Dendritic cell treated with granulocyte-macrophage colony-stimulating factor and Interleukin-4, amounts not matched to agents 40 ng/mL and 50 ng/mL, for 4 days (primary cell): ENCODE measurements around the gene TVP23A.
"Not testable (repeated sequence)": the region's sequence is repeated elsewhere in the genome, so short reads cannot be mapped to it uniquely, and the experiment has no call there.

Source experiments
- H3K27ac Mint-ChIP-seq: one replicate; pipeline ENCODE4 v1.8.0; 2022; ENCODE audit warnings: mild to moderate bottlenecking, mixed read lengths
- H3K27me3 Mint-ChIP-seq: one replicate; pipeline ENCODE4 v1.8.0; 2022; ENCODE audit warnings: mild to moderate bottlenecking, mixed read lengths
- H3K36me3 Mint-ChIP-seq: one replicate; pipeline ENCODE4 v1.8.0; 2022; ENCODE audit warnings: low read depth, mixed read lengths
- H3K4me1 Mint-ChIP-seq: one replicate; pipeline ENCODE4 v1.8.0; 2022; ENCODE audit warnings: low read depth, mixed read lengths
- H3K4me3 Mint-ChIP-seq: one replicate; pipeline ENCODE4 v1.8.0; 2022; ENCODE audit warnings: mild to moderate bottlenecking, moderate library complexity, mixed read lengths
- H3K9me3 Mint-ChIP-seq: one replicate; pipeline ENCODE4 v1.8.0; 2022; ENCODE audit warnings: mixed read lengths
- intact Hi-C: fragments of 100-400 bp; cut with micrococcal nuclease; formaldehyde crosslinking; loops from one replicate; pipeline ENCODE4 v1.15.0; 2022

TVP23A gene

GRCh38 chr16:10806698-10807097 is 11.9 kb downstream of the TVP23A start:
- peaks cover 6% of the 10 kb centered on the region for H3K36me3 Mint-ChIP-seq
- peaks cover 87% of the 10 kb centered on the region for H3K4me1 Mint-ChIP-seq
- intact Hi-C loops: loop anchor here (2.0 to 5.0 kb wide), 3 partner anchors 22 to 71 kb away; partner anchors contain the start of gene CIITA
- H3K4me3 Mint-ChIP-seq: peak overlapping the region; percentile 54
- H3K27me3 Mint-ChIP-seq: no peaks in the 10 kb centered on the region
- no peaks in the 10 kb centered on the region for H3K9me3 Mint-ChIP-seq
- H3K27ac Mint-ChIP-seq: peak overlapping the region; percentile 89

- Mint-ChIP-seq H3K27ac (peak overlapping the region; percentile 89), H3K9me3 (no peaks in the 10 kb centered on the region), H3K27me3 (no peaks in the 10 kb centered on the region), H3K36me3 (peaks cover 6% of the 10 kb centered on the region), H3K4me1 (peaks cover 75% of the 10 kb centered on the region), H3K4me3 (no peak overlapping the region)
- intact Hi-C loops: loop anchor here (5.0 kb wide), 2 partner anchors 58 to 72 kb away; partner anchors contain the start of gene CIITA
These were observed 13.3 kb downstream of the TVP23A start for GRCh38 chr16:10805334-10805733.

- intact Hi-C loops: loop anchor here (5.0 kb wide), 1 partner anchor 32 kb away; no protein-coding TSS in a partner anchor
- Mint-ChIP-seq H3K4me1 (peaks cover 59% of the 10 kb centered on the region), H3K36me3 (peaks cover 6% of the 10 kb centered on the region), H3K27ac (peak overlapping the region; percentile 88), H3K27me3 (no peaks in the 10 kb centered on the region), H3K4me3 (no peak overlapping the region), H3K9me3 (no peaks in the 10 kb centered on the region)
These were observed 18.9 kb downstream of the TVP23A start for GRCh38 chr16:10799736-10800135.

GRCh38 chr16:10791048-10791447 is 27.5 kb downstream of the TVP23A start:
- H3K4me1 Mint-ChIP-seq: peaks cover 55% of the 10 kb centered on the region
- no peak overlapping the region for H3K27ac Mint-ChIP-seq
- H3K4me3 Mint-ChIP-seq: no peak overlapping the region
- peaks cover 6% of the 10 kb centered on the region for H3K36me3 Mint-ChIP-seq
- intact Hi-C loops: no loop called here
- no peaks in the 10 kb centered on the region for H3K27me3 Mint-ChIP-seq
- no peaks in the 10 kb centered on the region for H3K9me3 Mint-ChIP-seq

- intact Hi-C loops, H3K9me3 Mint-ChIP-seq, H3K4me3 Mint-ChIP-seq, H3K27me3 Mint-ChIP-seq, H3K36me3 Mint-ChIP-seq: not testable (repeated sequence)
- Mint-ChIP-seq H3K27ac (peak overlapping the region; percentile 17), H3K4me1 (peaks cover 36% of the 10 kb centered on the region)
These were observed 30.0 kb downstream of the TVP23A start for GRCh38 chr16:10788630-10789029.

GRCh38 chr16:10787304-10787703 is 31.3 kb downstream of the TVP23A start:
- H3K9me3 Mint-ChIP-seq: no peaks in the 10 kb centered on the region
- H3K27ac Mint-ChIP-seq: peak overlapping the region; percentile 17
- intact Hi-C loops: no loop called here
- no peak overlapping the region for H3K4me3 Mint-ChIP-seq
- no peaks in the 10 kb centered on the region for H3K27me3 Mint-ChIP-seq
- H3K4me1 Mint-ChIP-seq: peaks cover 27% of the 10 kb centered on the region
- peaks cover 6% of the 10 kb centered on the region for H3K36me3 Mint-ChIP-seq

GRCh38 chr16:10782628-10783027 is 36.0 kb downstream of the TVP23A start:
- H3K27ac Mint-ChIP-seq: peak overlapping the region; percentile 30
- H3K9me3 Mint-ChIP-seq: no peaks in the 10 kb centered on the region
- peaks cover 1% of the 10 kb centered on the region for H3K27me3 Mint-ChIP-seq
- H3K36me3 Mint-ChIP-seq: peaks cover 3% of the 10 kb centered on the region
- intact Hi-C loops: no loop called here
- no peak overlapping the region for H3K4me3 Mint-ChIP-seq
- H3K4me1 Mint-ChIP-seq: peaks cover 18% of the 10 kb centered on the region

- peaks cover 1% of the 10 kb centered on the region for H3K27me3 Mint-ChIP-seq
These were observed 38.0 kb downstream of the TVP23A start for GRCh38 chr16:10780628-10781027.

GRCh38 chr16:10779908-10780307 is 38.7 kb downstream of the TVP23A start:
- H3K4me1 Mint-ChIP-seq: peaks cover 24% of the 10 kb centered on the region
- H3K36me3 Mint-ChIP-seq, intact Hi-C loops, H3K4me3 Mint-ChIP-seq, H3K9me3 Mint-ChIP-seq, H3K27me3 Mint-ChIP-seq, H3K27ac Mint-ChIP-seq: not testable (repeated sequence)

More at GRCh38 chr16:10780628-10781027, 38.0 kb downstream of the TVP23A start:
- intact Hi-C loops: no loop called here
- Mint-ChIP-seq H3K9me3 (no peaks in the 10 kb centered on the region), H3K4me1 (peaks cover 18% of the 10 kb centered on the region), H3K4me3 (no peak overlapping the region), H3K36me3 (no peaks in the 10 kb centered on the region), H3K27ac (no peak overlapping the region)

- H3K27me3 Mint-ChIP-seq: peaks cover 1% of the 10 kb centered on the region
- intact Hi-C loops: no loop called here
These were observed 41.2 kb downstream of the TVP23A start for GRCh38 chr16:10777356-10777755.

GRCh38 chr16:10776923-10777322 is 41.7 kb downstream of the TVP23A start:
- H3K27me3 Mint-ChIP-seq, intact Hi-C loops, H3K4me3 Mint-ChIP-seq, H3K27ac Mint-ChIP-seq, H3K9me3 Mint-ChIP-seq, H3K36me3 Mint-ChIP-seq: not testable (repeated sequence)
- H3K4me1 Mint-ChIP-seq: peaks cover 38% of the 10 kb centered on the region

More at GRCh38 chr16:10777356-10777755, 41.2 kb downstream of the TVP23A start:
- Mint-ChIP-seq H3K4me1 (peaks cover 38% of the 10 kb centered on the region), H3K9me3 (no peaks in the 10 kb centered on the region), H3K27ac (peak overlapping the region; percentile 48), H3K4me3 (no peak overlapping the region), H3K36me3 (no peaks in the 10 kb centered on the region)

- H3K36me3 Mint-ChIP-seq: no peaks in the 10 kb centered on the region
- peak overlapping the region; percentile 39 for H3K27ac Mint-ChIP-seq
- no peaks in the 10 kb centered on the region for H3K9me3 Mint-ChIP-seq
- H3K4me3 Mint-ChIP-seq: no peak overlapping the region
- H3K27me3 Mint-ChIP-seq: peaks cover 1% of the 10 kb centered on the region
- intact Hi-C loops: no loop called here
- H3K4me1 Mint-ChIP-seq: peaks cover 43% of the 10 kb centered on the region
These were observed 42.3 kb downstream of the TVP23A start for GRCh38 chr16:10776280-10776679.

- H3K27me3 Mint-ChIP-seq: no peaks in the 10 kb centered on the region
- no peaks in the 10 kb centered on the region for H3K9me3 Mint-ChIP-seq
- H3K27ac Mint-ChIP-seq: peak overlapping the region; percentile 89
- peaks cover 38% of the 10 kb centered on the region for H3K36me3 Mint-ChIP-seq
- peak overlapping the region; percentile 6 for H3K4me3 Mint-ChIP-seq
- peaks cover 83% of the 10 kb centered on the region for H3K4me1 Mint-ChIP-seq
- intact Hi-C loops: no loop called here
These were observed 47.7 kb downstream of the TVP23A start for GRCh38 chr16:10770907-10771306.

- peaks cover 87% of the 10 kb centered on the region for H3K4me1 Mint-ChIP-seq
- no peaks in the 10 kb centered on the region for H3K9me3 Mint-ChIP-seq
- H3K36me3 Mint-ChIP-seq: peaks cover 53% of the 10 kb centered on the region
- intact Hi-C loops: loop anchor here (5.0 kb wide), 1 partner anchor 33 kb away; no protein-coding TSS in a partner anchor
- H3K27me3 Mint-ChIP-seq: no peaks in the 10 kb centered on the region
- H3K27ac Mint-ChIP-seq: peak overlapping the region; percentile 26
- no peak overlapping the region for H3K4me3 Mint-ChIP-seq
These were observed 49.2 kb downstream of the TVP23A start for GRCh38 chr16:10769381-10769780.

GRCh38 chr16:10767127-10767526 is 51.5 kb downstream of the TVP23A start:
- H3K27ac Mint-ChIP-seq: peak overlapping the region; percentile 81
- intact Hi-C loops: loop anchor here (5.0 kb wide), 1 partner anchor 35 kb away; no protein-coding TSS in a partner anchor
- H3K4me1 Mint-ChIP-seq: peaks cover 89% of the 10 kb centered on the region
- no peak overlapping the region for H3K4me3 Mint-ChIP-seq
- no peaks in the 10 kb centered on the region for H3K27me3 Mint-ChIP-seq
- peaks cover 76% of the 10 kb centered on the region for H3K36me3 Mint-ChIP-seq
- H3K9me3 Mint-ChIP-seq: peaks cover 6% of the 10 kb centered on the region
